Stimulated activated CD4-positive, alpha-beta T cell treated with anti-CD3 and anti-CD28 coated beads, Interleukin-4, amount 100 ng/mL, for 24 hours (primary cell): ENCODE measurements around the gene RANBP1.
"Not testable (repeated sequence)": the region's sequence is repeated elsewhere in the genome, so short reads cannot be mapped to it uniquely, and the experiment has no call there.

Experiments used
- DNase-seq: peaks from one replicate; pipeline ENCODE4 v3.0.0-alpha.2; 2020

RANBP1 gene

GRCh38 chr22:20115691-20116375 lies at the start of gene RANBP1:
Gene RANBP1 (plus strand): TSS chr22:20116104. CDS start chr22:20116185, 81 bp downstream.
- no peak for DNase-seq

- DNase-seq: no peak
These were observed 49.1 kb upstream of the RANBP1 start for GRCh38 chr22:20066617-20067383.

GRCh38 chr22:20067384-20067682 lies 48.6 kb upstream of the RANBP1 start:
- DNase-seq: not testable (repeated sequence)

DNA sequence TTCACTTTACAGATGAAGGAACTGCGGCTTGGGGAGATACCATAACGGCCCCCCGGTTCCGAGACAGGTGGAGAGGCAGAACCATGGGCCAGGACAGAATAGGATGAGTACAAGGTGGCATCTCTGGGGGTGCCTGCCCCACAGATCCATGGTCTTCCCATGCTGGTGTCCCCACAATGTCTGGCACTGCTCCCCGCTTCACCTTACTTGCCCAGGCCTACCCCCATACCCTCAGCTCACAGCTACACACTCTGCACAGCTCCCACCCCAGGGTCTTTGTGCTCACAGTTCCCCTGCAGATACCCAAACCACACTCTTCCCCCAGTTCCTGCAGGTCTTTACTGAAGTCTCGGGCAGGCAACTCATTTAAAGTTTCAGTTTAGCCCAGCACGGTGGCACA lies 47.3 kb upstream of the RANBP1 start:
- no peak for DNase-seq

GRCh38 chr22:20069331-20070042 lies 46.4 kb upstream of the RANBP1 start:
- no peak for DNase-seq

DNA sequence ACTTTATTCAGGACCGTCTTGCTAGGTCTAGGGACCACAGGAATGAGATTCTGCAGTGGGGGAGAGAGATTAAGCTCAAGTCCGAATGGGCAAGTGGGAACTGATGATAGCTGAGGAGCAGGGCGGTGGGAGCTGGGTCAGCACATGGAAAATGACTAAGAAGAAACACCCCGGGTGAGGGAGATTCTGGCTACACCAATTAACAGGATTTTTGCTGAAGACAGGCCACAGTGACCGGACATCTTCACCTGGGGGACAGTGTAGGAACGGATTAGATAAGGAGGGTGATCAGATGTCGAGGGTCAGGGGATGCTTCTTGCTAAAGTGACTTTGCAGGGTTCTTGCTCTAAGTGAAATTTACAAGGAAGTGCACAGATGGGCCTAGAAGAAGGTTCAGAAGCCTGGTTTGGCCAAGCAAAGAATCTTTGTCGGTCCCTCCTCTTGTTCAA lies 44.4 kb upstream of the RANBP1 start:
- DNase-seq: no peak

DNA sequence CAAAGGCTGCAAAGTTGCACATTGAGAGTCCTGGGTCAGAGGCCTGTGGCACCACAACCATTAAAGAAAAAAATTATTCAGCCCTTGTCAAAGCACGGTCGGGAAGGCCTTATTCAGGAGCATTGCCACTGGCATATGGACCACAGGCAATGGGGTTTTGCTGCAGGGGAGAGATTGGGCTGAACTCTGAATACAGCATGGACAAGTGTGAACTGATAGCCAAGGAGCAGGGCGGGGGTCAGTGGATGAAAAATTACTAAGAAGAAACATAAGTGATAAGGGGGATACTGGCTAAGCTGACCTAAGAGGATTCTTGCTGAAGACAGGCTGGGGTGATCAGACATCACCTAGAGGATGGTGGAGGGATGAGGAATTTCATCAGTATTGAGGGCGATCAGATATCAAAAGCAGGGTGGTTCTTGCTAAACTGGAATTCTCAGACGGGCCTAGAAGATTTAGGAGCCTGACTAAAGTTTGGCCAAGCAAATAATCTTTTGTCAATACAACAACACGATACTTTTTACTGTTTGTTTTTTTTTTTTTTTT lies 39.2 kb upstream of the RANBP1 start:
- DNase-seq: no peak

GRCh38 chr22:20079745-20080444 lies 36.0 kb upstream of the RANBP1 start, which contains the start of gene DGCR8:
Gene DGCR8 (plus strand): TSS chr22:20080241. CDS start chr22:20085964, 5,723 bp downstream.
- DNase-seq: peak; percentile 60

DNA sequence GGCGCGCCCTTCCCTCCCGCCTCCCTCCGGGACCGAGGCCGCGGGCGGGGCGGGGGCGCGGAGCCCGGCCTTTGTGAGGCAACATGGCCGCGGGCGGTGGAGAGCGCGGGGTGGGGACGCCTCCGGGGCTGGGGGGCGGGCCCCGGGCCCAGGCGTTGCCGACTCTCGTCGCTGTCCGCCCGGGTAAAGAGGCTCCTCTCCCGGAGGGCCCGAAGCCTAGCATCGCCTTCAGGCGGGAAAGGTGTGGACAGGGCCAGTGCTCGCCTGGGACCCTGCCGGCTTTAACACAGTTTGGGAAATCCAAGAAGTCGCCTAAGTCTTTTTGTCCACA lies 35.5 kb upstream of the RANBP1 start:
- DNase-seq: peak; percentile 68

- DNase-seq: no peak
These were observed 34.9 kb upstream of the RANBP1 start for GRCh38 chr22:20080776-20081654.

DNA sequence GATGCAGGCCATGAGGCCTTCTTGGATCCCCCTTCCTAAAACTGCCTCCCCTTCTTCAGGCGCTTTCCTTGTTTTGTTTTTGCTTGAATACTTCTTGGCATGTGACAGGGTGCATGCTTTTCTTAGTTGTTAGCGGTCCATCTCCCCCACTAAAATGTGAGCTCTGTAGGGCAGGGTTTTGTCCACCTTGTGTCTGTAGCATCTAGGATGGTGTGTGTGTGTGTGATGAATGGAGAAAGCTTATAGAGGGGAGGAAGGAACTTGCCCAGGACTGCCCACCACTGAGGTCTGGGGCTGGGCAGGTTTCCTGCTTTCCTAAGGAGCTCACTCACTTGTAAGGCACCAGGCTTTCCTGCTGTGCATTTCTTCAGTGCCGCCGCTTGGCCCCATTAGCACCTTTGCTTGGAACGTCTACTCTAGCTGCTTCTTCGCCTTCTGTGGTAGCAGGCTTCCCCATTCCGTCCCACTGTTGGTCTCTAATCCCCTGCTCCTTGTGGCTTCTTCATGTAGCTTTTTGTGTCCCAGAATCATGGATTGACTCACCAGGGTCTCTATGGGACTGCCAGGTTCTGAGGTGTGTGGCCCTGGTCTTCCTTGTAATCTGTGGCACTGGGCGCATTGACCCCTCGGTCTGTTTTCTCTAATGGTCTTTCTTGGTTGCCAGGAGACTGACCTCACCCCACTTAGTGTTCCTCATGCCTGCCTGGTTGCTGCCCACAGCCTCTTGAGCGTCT lies 32.6 kb upstream of the RANBP1 start:
- no peak for DNase-seq

GRCh38 chr22:20083891-20084546 lies 31.9 kb upstream of the RANBP1 start:
- no peak for DNase-seq

DNA sequence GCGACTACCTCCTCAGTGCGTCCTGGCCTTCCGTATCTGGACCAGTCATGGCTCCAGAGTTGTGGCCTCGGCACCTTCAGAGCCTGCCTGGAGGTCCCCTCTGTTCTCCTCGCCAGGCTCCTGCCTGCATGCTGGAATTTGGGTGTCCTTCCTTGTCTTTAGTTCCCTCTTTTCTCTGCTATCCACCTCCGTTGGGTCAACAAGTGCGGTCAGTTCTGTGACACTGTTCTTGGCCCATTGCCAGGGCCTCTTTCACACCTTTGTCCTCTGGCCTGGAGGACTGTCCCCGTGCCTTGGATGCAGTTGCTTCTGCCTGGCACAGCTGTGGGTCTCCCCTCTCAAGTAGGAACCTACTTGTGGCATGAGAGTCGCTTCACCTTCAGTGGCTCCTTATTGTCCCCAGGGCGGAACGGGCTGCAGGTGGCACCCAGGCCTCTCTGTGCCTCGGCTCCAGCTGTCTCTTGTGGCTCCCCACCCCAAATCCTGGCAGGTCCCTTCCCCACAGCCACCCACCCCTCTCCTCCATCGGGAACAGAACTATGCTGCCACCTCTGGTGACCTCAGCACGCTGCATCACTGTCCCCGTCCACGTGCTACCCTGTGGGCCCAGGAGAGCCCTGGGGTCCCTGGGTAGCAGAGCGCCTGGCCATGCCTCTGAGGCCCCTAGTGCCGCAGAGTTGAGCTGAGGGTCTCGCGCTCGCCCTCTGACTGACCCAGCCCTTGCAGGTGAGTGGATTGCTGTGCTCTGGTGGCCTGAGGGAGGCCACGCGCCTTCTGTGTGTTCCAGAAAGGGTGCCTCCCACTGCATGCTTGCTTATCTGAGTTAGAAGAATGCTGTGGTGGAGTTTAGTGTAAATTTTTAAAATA lies 31.1 kb upstream of the RANBP1 start:
- DNase-seq: no peak

- no peak for DNase-seq
These were observed 30.3 kb upstream of the RANBP1 start for GRCh38 chr22:20085651-20086050.

DNA sequence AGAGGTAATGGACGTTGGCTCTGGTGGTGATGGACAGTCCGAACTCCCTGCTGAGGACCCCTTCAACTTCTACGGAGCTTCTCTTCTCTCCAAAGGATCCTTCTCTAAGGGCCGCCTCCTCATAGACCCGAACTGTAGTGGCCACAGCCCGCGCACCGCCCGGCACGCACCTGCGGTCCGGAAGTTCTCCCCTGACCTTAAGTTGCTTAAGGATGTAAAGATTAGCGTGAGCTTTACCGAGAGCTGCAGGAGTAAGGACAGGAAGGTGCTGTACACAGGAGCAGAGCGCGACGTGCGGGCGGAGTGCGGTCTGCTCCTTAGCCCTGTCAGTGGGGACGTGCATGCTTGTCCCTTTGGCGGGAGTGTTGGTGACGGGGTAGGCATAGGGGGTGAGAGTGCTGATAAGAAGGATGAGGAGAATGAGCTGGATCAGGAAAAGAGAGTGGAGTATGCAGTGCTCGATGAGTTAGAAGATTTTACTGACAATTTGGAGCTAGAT lies 29.8 kb upstream of the RANBP1 start:
- DNase-seq: no peak

GRCh38 chr22:20086763-20087162 lies 29.1 kb upstream of the RANBP1 start:
- DNase-seq: no peak

GRCh38 chr22:20087319-20088262 lies 28.3 kb upstream of the RANBP1 start:
- no peak for DNase-seq

GRCh38 chr22:20088263-20088648 lies 27.6 kb upstream of the RANBP1 start:
- no peak for DNase-seq
